GM18526 (cell line): ENCODE measurements around the gene FRMD4B.

ENCODE experiments used
- POLR2A ChIP-seq: IDR thresholded peaks from 3 replicates; pipeline ENCODE4 v1.6.1; 2011; ENCODE audit not compliant: insufficient read length; ENCODE audit errors: extremely low read depth

Gene FRMD4B

DNA sequence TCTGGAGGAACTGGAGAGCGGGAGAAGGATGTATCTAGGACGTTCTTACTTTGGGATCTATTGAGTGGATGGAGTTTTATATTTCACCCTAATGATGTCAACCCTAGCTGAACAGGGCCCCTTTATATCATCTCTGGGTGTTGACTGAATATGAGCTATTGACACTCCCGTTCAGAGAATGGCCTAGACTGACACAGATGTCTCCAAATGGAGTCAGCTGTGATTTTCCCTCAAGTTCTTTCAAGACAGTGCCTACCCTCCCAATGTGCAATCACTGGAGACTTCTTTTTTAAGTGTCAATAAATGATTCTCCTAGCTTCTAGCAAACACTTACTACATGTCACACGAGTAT is 63.8 kb downstream of the FRMD4B start:
- no peak for TF ChIP-seq POLR2A

DNA sequence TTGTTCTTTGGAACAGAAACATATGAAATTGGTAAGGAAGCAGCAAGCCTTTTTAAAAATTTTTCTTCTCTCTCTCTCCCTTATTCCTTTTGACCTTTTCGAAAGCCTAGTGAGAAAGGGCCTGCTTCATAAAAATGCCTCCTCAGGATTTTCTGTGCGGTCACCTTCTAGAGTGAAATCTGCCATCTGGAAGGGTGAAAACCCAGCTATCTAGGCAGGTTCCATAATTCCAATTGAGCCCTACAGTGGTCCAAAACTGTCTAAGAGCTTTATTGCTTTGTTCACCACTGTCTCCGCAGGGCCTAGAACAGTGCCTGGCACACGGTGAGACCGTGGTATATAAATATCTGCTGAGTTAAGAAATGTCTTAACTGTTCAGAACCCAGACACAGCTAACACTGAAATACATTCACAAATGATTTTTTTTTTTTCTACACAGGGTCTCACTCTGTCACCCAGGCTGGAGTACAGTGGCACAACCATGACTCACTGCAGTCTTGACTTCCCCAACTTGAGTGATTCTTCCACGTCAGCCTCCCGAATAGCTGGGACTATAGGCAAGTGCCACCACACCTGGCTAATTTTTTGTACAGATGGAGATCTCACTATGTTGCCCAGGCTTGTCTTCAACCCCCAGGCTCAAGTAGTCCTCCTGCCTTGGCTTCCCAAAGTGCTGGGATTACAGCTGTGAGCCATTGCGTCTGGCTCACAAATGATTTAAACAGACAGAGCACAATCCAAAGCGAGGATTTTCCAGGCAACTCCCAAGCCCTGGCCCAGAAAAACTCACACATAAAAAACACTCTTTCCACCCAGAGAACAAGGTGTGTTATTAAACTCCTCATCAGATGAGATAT is 64.4 kb downstream of the FRMD4B start:
- TF ChIP-seq POLR2A, result no peak

DNA sequence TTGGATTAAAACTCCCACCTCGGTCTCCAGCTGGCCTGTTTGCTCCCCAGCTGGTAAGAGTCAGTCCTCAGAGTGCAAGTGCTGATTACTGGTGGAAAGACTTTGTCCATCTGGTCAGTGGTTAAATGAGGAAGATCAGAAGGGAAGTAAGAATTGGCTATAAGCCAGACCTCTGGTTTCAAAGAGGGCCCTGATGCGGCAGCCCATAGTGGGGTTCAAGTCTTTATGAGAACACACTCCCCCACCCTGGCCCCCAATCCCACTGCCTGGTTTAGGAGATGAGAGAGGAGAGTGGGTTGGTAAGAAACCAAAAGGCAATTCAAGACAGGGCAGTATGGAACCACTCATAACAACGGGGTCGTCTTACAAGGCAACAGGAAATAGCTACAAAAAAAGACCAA is 65.0 kb downstream of the FRMD4B start:
- no peak for TF ChIP-seq POLR2A

DNA sequence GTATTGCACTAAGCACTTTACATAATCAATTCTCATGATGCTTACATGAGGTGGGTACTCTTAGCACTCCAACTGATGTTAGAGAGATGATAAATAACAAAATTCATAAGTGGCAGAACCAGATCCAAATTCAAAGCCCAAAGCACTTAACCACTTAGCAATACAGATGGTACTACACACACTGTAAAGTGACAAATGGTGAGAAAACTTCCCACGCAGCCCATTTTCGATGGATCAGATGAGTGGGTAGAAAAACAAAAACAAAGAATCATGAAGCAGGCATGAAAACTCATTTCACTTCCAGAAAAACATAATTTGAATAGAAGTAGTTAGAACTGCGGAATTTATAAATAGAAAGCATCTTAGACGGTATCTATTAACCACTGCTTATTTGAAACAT is 66.2 kb downstream of the FRMD4B start:
- TF ChIP-seq POLR2A, result no peak

DNA sequence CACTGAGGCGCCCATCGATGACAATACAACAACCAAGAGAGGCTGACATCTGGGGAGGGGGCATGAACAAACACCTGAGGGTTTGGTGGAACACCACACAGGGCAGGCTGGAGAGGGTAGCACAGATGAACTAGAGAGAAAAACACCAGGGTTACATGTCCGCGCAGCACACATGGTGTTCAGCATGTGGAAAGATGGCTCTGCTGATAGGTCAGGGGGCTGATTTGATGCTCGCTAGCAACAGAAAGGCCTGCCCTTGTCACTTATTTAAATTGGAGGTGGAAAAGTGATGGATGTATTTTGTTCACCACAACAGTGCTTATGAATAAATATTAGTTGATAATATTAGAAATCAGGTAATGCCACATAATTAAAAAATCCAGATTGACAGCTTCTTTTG is 67.5 kb downstream of the FRMD4B start:
- TF ChIP-seq POLR2A, result no peak

DNA sequence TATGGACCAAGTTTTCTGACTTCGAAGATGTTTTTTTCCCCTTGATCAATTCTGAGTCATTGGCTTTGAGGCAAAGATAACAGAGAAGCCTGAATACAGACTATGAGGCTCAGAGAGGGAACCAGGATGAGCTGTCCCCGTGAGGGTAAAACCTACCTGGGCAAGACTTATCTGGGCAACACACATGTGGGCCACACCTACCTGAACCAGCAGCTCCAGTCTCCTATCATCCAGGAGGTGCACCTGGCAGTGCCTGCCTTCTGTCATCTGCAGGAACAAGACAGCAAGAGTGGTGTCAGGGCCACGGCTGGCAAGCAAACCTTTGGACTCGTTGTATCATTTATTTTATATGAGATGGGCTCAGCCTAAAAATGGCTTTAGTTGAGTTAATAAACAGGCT is 72.6 kb downstream of the FRMD4B start:
- TF ChIP-seq POLR2A, result no peak

DNA sequence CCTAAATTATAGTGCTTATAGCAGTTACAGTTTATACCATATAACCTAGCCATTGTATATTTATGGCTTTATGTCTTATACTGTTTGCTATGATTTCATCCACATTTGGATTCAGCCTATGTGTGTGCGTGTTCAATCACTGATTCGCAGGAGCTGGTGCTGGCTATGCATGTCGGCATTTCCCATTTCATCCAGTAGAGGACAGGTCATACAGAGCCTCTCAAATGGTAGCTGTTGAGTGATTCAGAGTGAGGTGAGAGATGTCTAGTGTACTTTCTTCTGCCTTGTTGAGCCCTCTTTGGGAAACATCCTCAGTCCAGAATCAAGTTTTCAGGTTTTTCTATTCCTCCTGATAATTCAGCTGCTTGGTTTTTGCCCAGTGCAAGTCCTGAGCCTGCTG is 76.1 kb downstream of the FRMD4B start:
- TF ChIP-seq POLR2A, result no peak

DNA sequence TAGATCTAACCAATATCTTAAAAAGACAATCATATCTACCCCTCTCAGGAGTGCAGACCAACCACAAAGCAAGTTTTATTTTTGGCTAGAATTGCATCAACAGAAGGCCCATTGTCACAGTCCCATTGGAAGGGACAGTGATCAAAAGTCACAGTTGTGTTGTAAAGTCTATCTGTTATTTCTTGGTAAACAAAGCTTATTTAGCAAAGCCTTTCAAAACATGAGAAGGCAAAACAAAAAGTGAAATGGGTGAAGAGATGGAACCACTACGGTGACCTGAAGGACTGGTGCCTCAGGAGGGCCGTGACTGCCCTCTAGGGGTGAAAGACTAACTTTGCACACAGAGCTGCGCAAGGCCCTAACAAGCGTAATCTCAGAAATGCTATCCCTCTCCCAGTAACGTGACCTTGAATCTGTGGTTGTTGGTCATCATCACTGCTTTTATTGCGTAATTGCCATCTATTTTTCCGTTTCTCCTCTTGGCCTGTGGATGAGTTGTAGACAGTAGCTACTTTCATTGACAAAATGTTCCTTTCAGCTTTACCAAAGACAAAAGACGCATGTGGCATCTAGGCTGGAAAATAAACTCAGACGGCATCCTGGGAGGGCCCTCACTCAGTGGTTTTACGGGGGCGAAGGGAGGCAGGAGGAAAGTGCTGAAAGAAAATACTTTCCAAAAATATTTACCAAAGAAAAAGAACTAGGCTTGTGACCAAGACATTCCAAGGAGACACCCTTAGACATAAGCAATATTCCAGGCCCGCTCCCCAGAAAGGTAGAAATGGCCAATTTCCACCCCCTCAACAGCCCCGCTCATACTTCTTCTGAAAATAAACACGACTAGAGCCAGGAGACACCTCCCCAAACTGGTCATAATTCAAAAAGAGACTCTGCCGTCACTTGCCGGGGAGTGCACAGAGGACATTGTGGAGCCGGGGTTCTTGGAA is 79.4 kb downstream of the FRMD4B start:
- TF ChIP-seq POLR2A, result no peak

DNA sequence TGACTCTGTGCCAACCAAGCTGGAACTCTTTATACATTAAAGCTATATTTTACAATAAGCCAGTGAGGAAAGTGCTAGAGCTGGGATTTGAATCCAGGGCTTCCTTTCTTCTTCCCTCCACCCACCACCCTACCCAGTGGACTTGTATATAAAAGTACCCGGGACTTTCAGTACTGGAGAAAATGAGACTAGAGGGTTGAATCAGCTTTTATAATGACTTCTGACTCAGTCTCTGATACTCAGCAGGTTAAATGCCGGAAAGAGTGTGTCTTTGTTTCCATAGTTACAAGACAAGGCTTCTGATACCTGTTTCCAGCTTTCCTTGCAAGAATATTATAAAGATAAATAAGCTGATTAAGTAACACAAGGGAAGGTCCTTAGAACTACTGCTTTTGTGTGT is 80.9 kb downstream of the FRMD4B start:
- no peak for TF ChIP-seq POLR2A

DNA sequence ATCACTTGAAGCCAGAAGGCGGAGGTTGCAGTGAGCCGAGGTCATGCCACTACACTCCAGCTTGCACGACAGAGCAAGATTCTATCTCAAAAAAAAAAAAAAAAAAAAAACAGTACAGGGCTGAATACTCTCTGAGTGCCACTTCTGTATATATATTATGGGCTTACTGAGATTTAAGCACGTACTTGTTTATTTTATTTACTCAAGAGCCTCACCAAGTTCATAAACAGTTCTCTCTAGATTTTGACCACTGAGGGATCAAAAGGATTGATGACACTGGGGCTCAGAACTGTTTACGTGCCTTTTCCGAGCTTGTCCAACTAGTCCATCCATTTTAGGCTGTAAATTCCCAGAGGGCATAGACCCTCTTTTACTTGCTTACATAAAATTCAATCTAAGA is 81.5 kb downstream of the FRMD4B start:
- TF ChIP-seq POLR2A, result no peak

DNA sequence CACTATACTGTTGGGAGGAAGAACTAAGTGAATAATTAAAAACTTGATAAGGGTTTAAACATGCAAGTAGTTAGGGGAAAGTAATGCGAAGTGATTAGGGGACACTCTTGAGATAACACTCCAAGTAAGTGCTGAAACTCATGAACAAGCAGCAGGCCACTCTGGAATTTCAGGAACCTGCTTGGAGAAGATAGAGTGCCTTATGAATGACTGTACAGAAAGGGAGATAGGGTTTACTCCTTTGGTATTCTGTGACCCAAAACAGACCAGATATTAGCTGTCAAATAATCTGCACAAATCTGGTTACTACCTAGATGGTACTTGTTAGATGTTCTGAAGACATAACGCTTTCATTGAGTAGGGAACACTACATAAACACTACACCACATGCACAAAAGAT is 85.6 kb downstream of the FRMD4B start:
- no peak for TF ChIP-seq POLR2A

DNA sequence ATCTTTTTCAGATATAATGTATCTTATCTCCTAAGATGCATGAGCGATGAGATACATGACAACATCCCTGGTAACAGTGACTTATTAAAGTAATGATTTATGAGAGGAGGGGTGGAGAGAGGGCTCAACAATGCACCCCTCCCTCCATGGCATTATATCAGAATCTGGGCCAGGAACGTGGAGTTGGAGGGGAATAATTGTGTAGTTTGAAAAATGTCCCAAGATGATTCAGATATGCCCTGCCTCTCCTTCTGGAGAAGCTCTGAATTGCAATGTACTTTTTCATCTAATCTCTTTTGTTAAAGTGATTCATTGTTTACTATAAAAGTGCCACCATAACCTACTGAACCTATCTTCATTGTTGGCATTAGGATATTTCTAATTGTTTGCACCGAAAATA is 86.5 kb downstream of the FRMD4B start:
- TF ChIP-seq POLR2A, result no peak

DNA sequence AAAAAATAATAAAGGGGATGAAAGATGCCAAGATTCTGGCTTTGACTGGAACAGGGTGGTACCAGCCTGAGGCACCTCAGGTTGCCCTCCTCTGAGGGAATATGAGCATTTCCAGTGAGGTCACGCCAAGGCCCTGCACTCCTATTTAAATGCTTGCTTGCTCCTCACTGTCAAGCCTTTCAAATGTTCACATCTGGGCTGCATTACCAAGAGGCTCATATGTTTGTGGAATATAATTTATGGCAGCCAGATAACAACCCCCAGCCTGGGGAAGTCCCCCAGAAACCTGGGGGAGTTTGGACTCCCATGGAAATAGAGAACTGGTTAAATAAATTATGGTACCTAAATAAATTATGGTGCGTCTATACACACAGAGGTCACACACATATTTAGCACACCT is 88.4 kb downstream of the FRMD4B start:
- no peak for TF ChIP-seq POLR2A

DNA sequence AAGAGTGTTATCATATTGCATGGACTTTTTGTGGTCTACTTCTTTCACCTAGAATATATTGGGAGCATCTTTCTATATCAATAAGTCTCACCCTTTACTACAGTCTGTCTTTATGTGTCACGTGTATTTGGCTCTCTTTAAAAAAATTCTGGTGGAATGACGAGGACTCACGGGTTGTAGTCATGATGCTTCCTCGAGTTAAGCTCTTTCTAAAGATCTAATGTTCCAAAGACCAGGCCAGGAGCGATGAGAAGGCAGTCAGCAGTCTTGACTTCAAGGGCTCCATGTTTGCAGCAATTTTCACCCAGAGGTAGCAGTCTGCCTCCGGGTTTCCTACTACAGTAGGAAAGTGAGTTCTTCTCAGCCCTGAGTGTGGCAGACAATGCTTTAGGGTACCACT is 88.9 kb downstream of the FRMD4B start:
- no peak for TF ChIP-seq POLR2A

DNA sequence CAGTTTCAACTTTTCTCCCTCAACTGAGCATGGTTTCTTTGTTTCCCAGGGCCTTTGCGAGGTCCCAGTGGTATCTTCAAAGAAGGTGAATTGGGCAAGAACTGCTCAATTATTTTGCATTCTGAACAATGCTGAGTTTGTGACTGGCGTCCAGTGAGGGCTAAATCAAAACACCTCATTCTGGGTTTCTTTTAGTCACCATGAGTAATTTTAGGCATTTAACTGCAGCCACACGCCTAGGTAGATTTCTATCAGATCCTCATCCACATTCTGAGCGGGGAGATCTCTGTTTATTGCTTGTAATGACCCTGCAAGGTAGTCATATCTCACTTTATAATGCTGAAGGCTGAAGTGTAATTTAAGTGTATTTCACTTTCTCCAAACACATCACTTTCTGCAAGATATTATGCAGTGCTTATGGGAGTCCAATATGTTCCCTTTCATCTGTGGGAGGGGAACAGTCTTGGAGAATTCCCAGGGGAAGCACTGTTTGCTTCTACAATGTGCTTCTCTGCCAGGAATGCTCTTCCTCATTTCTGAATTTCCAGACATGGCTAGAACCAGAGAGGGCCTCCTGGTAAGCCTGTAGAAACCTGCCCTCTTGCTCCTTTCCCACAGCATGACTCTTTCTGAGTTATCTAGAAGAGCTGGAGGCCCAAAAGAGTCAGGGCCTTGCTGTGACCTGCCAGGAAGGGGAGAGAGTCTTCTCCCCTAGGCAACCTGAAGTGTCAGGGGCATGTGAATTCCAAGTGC is 91.7 kb downstream of the FRMD4B start:
- no peak for TF ChIP-seq POLR2A

DNA sequence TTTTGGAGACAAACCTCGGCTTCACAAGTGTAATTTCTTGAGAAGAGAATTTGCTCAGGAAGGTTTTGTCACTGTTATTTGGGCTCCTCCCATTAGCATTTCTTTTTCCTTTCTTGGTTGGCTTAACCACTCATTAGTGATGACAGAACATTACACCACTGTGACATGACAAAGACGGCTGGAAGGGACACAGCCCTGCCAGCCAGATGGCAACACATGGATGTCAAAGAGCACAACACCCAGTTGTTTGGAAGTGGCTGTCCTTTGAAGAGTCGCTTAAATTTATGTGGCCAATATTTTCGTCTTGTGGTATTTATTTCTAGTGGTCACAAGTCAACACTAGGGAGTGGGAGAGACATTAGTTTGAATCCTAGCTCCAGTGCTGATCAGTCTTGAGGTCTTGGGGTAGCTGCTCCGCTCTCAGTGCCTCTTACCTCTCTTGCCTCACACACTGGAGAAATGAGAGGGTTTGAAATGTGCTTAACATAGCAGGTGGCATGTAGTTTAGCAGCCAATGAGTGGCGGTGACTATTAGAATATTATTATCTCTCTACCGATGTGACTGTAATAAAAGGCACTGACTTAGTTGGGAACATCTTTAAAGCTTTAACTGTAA is 92.8 kb downstream of the FRMD4B start:
- no peak for TF ChIP-seq POLR2A

DNA sequence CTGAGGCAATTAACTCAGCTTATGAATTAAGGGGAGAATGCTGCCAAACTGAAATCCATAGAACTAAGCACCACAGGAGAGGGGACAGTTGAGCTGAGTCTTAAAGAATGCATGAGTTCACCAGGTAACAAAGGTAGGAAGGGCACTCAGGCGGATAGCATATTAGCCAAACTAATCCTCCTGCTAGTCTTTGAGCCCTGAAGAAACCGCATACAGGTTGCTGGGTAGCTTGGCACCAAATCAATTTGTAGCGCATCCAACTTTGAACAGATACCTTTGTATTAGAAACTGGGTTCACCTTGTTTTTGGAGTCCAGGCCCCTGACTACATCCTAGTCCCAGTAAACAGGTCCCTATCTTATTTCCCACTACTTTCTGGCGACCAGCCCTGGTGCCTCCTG is 93.7 kb downstream of the FRMD4B start:
- no peak for TF ChIP-seq POLR2A
